ENCODE results near the gene ZEB2. TPM values are rescaled to one million over a fixed set of nuclear protein-coding genes. Genes with fewer than 3 reads are reported as not detected.

Gene ZEB2
- total RNA-seq, 6 experiments from 2014 or later = 13.5 to 35.9 (median 21.7) TPM

GRCh38 chr2:144521686-144522085 is 1.8 kb upstream of the ZEB2 start:
- ATAC-seq (no peak), DNase-seq (no peak)
- TF ChIP-seq CTCF (IDR thresholded peaks at IDR 0.05) = no peak
- TF ChIP-seq POLR2A (IDR thresholded peaks at IDR 0.05) = no peak
- intact Hi-C loops (cut with DNase I) = no loop called here
- Histone ChIP-seq H3K9me3 (no peaks in the 10 kb centered on the region), H3K4me1 (peaks cover 0 to under 1% (median 0%) of the 10 kb centered on the region in 4 donors), H3K4me3 (no peak overlapping the region), H3K36me3 (no peaks in the 10 kb centered on the region), H3K27me3 (no peaks in the 10 kb centered on the region), H3K27ac (peak overlapping the region in 2 of 3 donors; percentile 62 to 79)
- 2% methylated on average over 4 of the region's 4 CpGs for WGBS (ENCODE audit: insufficient coverage, low coverage, low lambda C conversion rate, missing lambda C conversion rate)

- H3K4me3 ChIP-seq = peak overlapping the region in 2 of 3 donors; percentile 8 to 14
- H3K36me3 ChIP-seq = no peaks in the 10 kb centered on the region
- intact Hi-C loops (cut with DNase I) = no loop called here
- ATAC-seq (peak in 3 of 4 donors; percentile 9 to 18 (median 12)), DNase-seq (no peak)
- 5% methylated on average over 8 of the region's 8 CpGs for WGBS (ENCODE audit: insufficient coverage, low coverage, low lambda C conversion rate, missing lambda C conversion rate)
- H3K9me3 ChIP-seq = no peaks in the 10 kb centered on the region
- TF ChIP-seq POLR2A (IDR thresholded peaks at IDR 0.05) (no peak), CTCF (IDR thresholded peaks at IDR 0.05) (no peak)
- H3K4me1 ChIP-seq = peaks cover 0 to 4% (median 0%) of the 10 kb centered on the region in 4 donors
- H3K27me3 ChIP-seq = peaks cover 0 to under 1% of the 10 kb centered on the region in 2 donors
- H3K27ac ChIP-seq = peak overlapping the region; percentile 38 to 79 (median 62)
These were observed 1.0 kb upstream of the ZEB2 start for GRCh38 chr2:144520756-144521487.

GRCh38 chr2:144519597-144519933 is 354 bp downstream of the ZEB2 start:
- H3K27me3 ChIP-seq = peaks cover 0 to 4% of the 10 kb centered on the region in 2 donors
- intact Hi-C loops (cut with DNase I) = no loop called here
- no peaks in the 10 kb centered on the region for H3K9me3 ChIP-seq
- H3K4me1 ChIP-seq = peaks cover 0 to 4% (median 0%) of the 10 kb centered on the region in 4 donors
- DNase-seq (no peak), ATAC-seq (no peak)
- 10% methylated on average over 3 of the region's 3 CpGs for WGBS (ENCODE audit: insufficient coverage, low coverage, low lambda C conversion rate, missing lambda C conversion rate)
- peak overlapping the region; percentile 84 to 96 (median 89) for H3K27ac ChIP-seq
- H3K36me3 ChIP-seq = no peaks in the 10 kb centered on the region
- H3K4me3 ChIP-seq = peak overlapping the region; percentile 31 to 57 (median 51)
- TF ChIP-seq CTCF (IDR thresholded peaks at IDR 0.05) (no peak), POLR2A (IDR thresholded peaks at IDR 0.05) (no peak)

- TF ChIP-seq POLR2A (IDR thresholded peaks at IDR 0.05) = peak; percentile 41
- no peak for TF ChIP-seq CTCF (IDR thresholded peaks at IDR 0.05)
- intact Hi-C loops (cut with DNase I) = no loop called here
- Histone ChIP-seq H3K27me3 (peaks cover 0 to 4% of the 10 kb centered on the region in 2 donors), H3K27ac (peak overlapping the region; percentile 84 to 96 (median 89)), H3K36me3 (no peaks in the 10 kb centered on the region), H3K4me3 (peak overlapping the region; percentile 31 to 57 (median 51)), H3K9me3 (no peaks in the 10 kb centered on the region), H3K4me1 (peaks cover 0 to 4% (median 0%) of the 10 kb centered on the region in 4 donors)
- 2% methylated on average over 8 of the region's 8 CpGs for WGBS (ENCODE audit: insufficient coverage, low coverage, low lambda C conversion rate, missing lambda C conversion rate)
- DNase-seq = no peak
- ATAC-seq = peak in 1 of 4 donors; percentile 1
These were observed 947 bp downstream of the ZEB2 start for GRCh38 chr2:144518748-144519596.
